OCI-LY3 (cell line): ENCODE measurements around the gene SPINK4.

Source experiments
- H2AFZ ChIP-seq: fragments of 200-600, 300-600 bp; shearing (Covaris generic); 2 replicates; pipeline ENCODE4 v1.6.0; 2014; ENCODE audit warnings: antibody characterized with exemption, low read depth, low read length
- H3K27ac ChIP-seq: fragments of 200-600, 300-600 bp; sonication (generic); 2 replicates; pipeline ENCODE4 v1.5.1; 2014; ENCODE audit warnings: mild to moderate bottlenecking, low read length, moderate library complexity, mixed read lengths
- H3K27me3 ChIP-seq: fragments of 200-600, 300-600 bp; sonication (generic); 2 replicates; pipeline ENCODE4 v1.6.1; 2014; ENCODE audit warnings: low read depth, low read length, mixed read lengths
- H3K36me3 ChIP-seq: fragments of 200-600, 300-600 bp; sonication (generic); replicated peaks from 2 replicates; pipeline ENCODE3; 2014; ENCODE audit warnings: low read depth, low read length, mixed read lengths
- H3K4me1 ChIP-seq: fragments of 300-600, 200-600 bp; sonication (generic); 2 replicates; pipeline ENCODE4 v1.6.1; 2014; ENCODE audit warnings: low read length, mixed read lengths
- H3K4me2 ChIP-seq: fragments of 200-600, 300-600 bp; sonication (generic); 2 replicates; pipeline ENCODE4 v1.6.1; 2014; ENCODE audit warnings: low read length, mixed read lengths
- H3K4me3 ChIP-seq: fragments of 300-600, 200-600 bp; sonication (generic); 2 replicates; pipeline ENCODE4 v1.5.1; 2014; ENCODE audit warnings: antibody characterized with exemption, mild to moderate bottlenecking, low read length, moderate library complexity
- H3K79me2 ChIP-seq: fragments of 300-600, 200-600 bp; shearing (Covaris generic); 2 replicates; pipeline ENCODE4 v1.6.1; 2014; ENCODE audit warnings: mild to moderate bottlenecking, low read length, mixed read lengths
- H3K9ac ChIP-seq: fragments of 300-600, 200-600 bp; shearing (Covaris generic); 2 replicates; pipeline ENCODE4 v1.6.0; 2014; ENCODE audit warnings: mild to moderate bottlenecking, low read length, moderate library complexity
- H3K9me3 ChIP-seq: fragments of 200-600, 300-600 bp; shearing (Covaris generic); 2 replicates; pipeline ENCODE4 v1.6.1; 2014; ENCODE audit warnings: low read length, mixed read lengths; ENCODE audit not compliant: insufficient read depth
- H4K20me1 ChIP-seq: fragments of 200-600, 300-600 bp; sonication (generic); 2 replicates; pipeline ENCODE4 v1.6.1; 2016; ENCODE audit warnings: low read length, mixed read lengths; ENCODE audit not compliant: insufficient read depth
- CTCF ChIP-seq: fragments of 200-600, 300-600 bp; sonication (generic); IDR thresholded peaks from 2 replicates; pipeline ENCODE4 v1.5.1; 2014; ENCODE audit warnings: antibody characterized with exemption, low read length, low read depth
- EZH2phosphoT487 ChIP-seq: fragments of 200-600 bp; shearing (Covaris generic); IDR thresholded peaks from 2 replicates; pipeline ENCODE4 v1.6.1; 2018; ENCODE audit warnings: antibody characterized with exemption, mixed run types, low read depth

The SPINK4 gene

DNA sequence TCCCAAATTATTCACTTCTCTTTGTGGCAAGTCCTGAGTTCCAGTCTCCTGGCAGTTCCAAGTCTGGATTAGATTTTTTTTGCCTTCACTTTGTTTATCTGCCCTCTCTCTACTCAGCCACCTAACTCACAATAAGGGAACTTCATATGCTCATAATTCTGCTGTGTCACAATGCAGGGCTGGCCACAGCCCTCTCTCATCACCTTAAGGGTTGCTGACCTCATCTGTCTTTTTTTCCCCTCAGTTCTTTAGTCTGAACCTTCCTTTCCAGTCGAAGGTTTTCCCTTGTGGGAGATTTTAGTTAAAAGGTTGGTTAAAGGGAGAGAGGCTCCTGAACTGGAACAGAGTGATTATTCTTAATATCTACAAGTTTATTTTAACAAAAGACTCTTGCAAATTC, 20.4 kb downstream of the SPINK4 start:
- Histone ChIP-seq H3K79me2 (peaks cover 34% of the 10 kb centered on the region), H3K4me1 (peaks cover 8% of the 10 kb centered on the region), H2AFZ (no peak overlapping the region), H3K4me3 (no peak overlapping the region), H4K20me1 (no peaks in the 10 kb centered on the region), H3K36me3 (peaks cover 52% of the 10 kb centered on the region), H3K9ac (no peak overlapping the region), H3K27ac (no peak overlapping the region), H3K9me3 (no peaks in the 10 kb centered on the region), H3K27me3 (no peaks in the 10 kb centered on the region), H3K4me2 (no peak overlapping the region)
- TF ChIP-seq EZH2phosphoT487, result no peak
- TF ChIP-seq CTCF, result no peak

DNA sequence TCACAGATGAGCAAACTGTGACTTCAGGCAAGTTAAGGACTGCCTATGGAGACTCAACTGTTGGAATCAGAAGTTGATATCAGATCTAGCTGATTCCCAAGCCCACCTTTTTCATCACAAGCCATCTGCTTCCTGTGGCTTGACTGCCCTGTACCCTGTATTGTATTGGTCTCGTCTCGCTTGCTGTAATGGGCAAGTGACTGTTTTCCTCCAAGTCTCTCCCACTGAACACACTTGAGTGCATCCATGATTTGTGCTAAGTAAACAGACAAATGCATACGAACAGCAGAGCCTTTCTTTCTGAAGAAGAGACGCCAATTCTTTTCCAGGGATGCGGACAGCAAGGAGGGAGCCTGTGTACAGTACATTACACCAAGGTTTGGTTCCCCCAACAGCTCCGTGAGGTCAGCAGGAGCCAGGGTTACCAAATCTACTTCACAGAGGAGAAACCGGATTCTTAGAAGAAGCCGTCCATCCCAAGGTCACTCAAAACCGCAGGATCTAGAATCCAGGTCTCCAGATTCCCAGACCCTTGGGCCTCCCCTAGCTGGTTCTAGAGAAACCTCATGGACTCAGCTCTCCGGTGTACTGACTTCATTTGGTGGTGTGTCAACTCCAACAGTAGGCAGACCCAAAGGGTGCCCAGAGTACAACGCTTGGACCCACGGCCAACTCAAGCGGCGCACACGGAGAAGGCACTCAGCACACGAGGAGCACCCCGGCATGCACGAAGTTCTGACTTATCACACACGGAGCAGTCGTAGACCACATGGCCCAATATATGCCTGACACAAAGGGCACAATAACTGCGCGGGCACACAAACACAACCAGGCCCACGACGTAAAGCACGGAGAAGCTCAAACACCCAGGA, 23.4 kb downstream of the SPINK4 start:
- peaks cover 40% of the 10 kb centered on the region for H3K79me2 ChIP-seq
- no peaks in the 10 kb centered on the region for H3K27me3 ChIP-seq
- no peaks in the 10 kb centered on the region for H3K9me3 ChIP-seq
- peak overlapping the region; percentile 53 for H3K27ac ChIP-seq
- no peaks in the 10 kb centered on the region for H4K20me1 ChIP-seq
- H3K36me3 ChIP-seq, result peaks cover 36% of the 10 kb centered on the region
- peak overlapping the region; percentile 82 for H3K4me2 ChIP-seq
- H3K4me3 ChIP-seq, result peak overlapping the region; percentile 86
- H2AFZ ChIP-seq, result peak overlapping the region; percentile 22; the same call in 1 of the 2 replicates
- H3K9ac ChIP-seq, result peak overlapping the region; percentile 87
- TF ChIP-seq CTCF (no peak), EZH2phosphoT487 (no peak)
- H3K4me1 ChIP-seq, result peaks cover 11% of the 10 kb centered on the region

GRCh38 chr9:33264003-33264472, 24.1 kb downstream of the SPINK4 start:
- peak overlapping the region; percentile 87 for H3K9ac ChIP-seq
- peaks cover 36% of the 10 kb centered on the region for H3K36me3 ChIP-seq
- peak overlapping the region; percentile 22; the same call in 1 of the 2 replicates for H2AFZ ChIP-seq
- no peak for TF ChIP-seq EZH2phosphoT487
- TF ChIP-seq CTCF, result no peak
- no peaks in the 10 kb centered on the region for H3K27me3 ChIP-seq
- H4K20me1 ChIP-seq, result no peaks in the 10 kb centered on the region
- peak overlapping the region; percentile 86 for H3K4me3 ChIP-seq
- H3K4me1 ChIP-seq, result peaks cover 11% of the 10 kb centered on the region
- peak overlapping the region; percentile 53 for H3K27ac ChIP-seq
- peak overlapping the region; percentile 82 for H3K4me2 ChIP-seq
- peaks cover 40% of the 10 kb centered on the region for H3K79me2 ChIP-seq
- no peaks in the 10 kb centered on the region for H3K9me3 ChIP-seq

DNA sequence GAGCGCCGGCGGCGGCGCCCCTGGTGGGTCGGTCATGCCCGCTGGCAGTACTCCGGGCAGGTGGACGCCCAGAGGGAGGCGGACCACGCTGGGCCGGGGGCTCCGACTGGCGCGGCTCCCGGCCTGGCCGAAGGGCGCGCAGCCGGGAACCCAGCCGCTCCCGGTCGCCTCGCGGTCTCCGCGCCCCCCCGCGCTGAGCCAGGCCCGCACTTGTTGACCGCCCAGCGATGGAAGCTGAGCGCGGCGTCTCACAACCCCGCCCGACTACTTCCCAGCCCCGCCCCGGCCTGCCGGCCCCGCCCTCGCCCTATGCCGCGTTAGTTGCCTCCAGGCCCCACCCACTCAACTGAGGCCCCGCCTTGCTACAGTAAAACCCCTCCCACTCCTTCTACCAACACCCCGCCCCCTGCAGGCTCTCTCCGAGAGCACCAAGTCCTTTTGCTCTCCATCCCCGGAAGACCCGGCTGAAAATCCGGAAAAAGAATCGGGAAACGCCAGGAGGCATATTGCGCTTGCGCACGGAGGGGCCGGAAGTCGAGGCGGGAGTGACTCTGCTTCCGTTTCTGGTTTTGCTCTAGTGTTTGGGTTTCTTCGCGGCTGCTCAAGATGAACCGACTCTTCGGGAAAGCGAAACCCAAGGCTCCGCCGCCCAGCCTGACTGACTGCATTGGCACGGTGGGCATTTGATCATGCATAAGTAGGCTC, 24.7 kb downstream of the SPINK4 start, which contains the start of the genes BAG1 and CHMP5:
Gene BAG1, minus strand, starts transcription at position 236 of the 705 bp plus-strand sequence.
Gene CHMP5, plus strand, starts transcription at position 577 of the 705 bp plus-strand sequence. Its CDS starts 30 bp downstream, at position 607.
- peak within 1 kb of the TSS; percentile 22; the same call in 1 of the 2 replicates for H2AFZ ChIP-seq
- H3K79me2 ChIP-seq, result peaks cover 40% of the 10 kb centered on the region
- peak within 1 kb of the TSS; percentile 99 for H3K4me2 ChIP-seq
- peak within 1 kb of the TSS; percentile 53 for H3K27ac ChIP-seq
- TF ChIP-seq CTCF (no peak; the same call in 1 of the 2 replicates), EZH2phosphoT487 (no peak)
- H3K27me3 ChIP-seq, result no peaks in the 10 kb centered on the region
- peak within 1 kb of the TSS; percentile 87 for H3K9ac ChIP-seq
- peaks cover 33% of the 10 kb centered on the region for H3K36me3 ChIP-seq
- H3K9me3 ChIP-seq, result no peaks in the 10 kb centered on the region
- H3K4me3 ChIP-seq, result peak within 1 kb of the TSS; percentile 86
- no peaks in the 10 kb centered on the region for H4K20me1 ChIP-seq
- peaks cover 11% of the 10 kb centered on the region for H3K4me1 ChIP-seq
